CD4-positive, alpha-beta T cell treated with Interleukin-12 subunit alpha and Interleukin-12 subunit beta, for 1 hour (primary cell): ENCODE results near the gene STEAP4.
"Not testable (repeated sequence)": the region's sequence is repeated elsewhere in the genome, so short reads cannot be mapped to it uniquely, and the experiment has no call there.

Experiments
- DNase-seq: peaks from one replicate; pipeline ENCODE4 v3.0.0-alpha.2; 2020

STEAP4 gene

GRCh38 chr7:88311675-88312036, 5.0 kb upstream of the STEAP4 start:
- no peak for DNase-seq

GRCh38 chr7:88310956-88311674, 4.4 kb upstream of the STEAP4 start:
- no peak for DNase-seq

DNA sequence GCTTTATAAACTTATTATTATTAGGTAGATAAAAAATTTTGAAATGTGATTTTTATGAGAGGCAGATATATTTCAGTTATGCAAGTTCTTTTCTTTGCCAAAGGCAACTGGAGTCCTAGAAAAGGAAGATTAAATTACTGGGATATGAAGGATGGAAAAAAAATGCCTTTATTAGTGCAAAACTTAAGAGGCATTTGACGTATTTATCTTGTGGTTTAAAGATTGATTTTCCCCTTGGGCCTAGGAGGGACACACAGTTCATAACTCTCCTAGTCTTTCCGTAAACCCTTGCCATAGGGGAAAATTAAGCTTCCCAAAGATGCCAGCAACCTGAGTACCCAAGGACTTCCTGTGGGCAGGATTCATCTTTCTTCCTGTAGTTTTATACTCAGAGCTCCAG, 3.1 kb upstream of the STEAP4 start:
- DNase-seq = no peak

GRCh38 chr7:88307823-88308222, 1.1 kb upstream of the STEAP4 start:
- DNase-seq = no peak

- no peak for DNase-seq
Measured at GRCh38 chr7:88307412-88307811, 718 bp upstream of the STEAP4 start.

- DNase-seq = no peak
Measured at GRCh38 chr7:88305044-88305443, 1.6 kb downstream of the STEAP4 start.

GRCh38 chr7:88302486-88302885, 4.2 kb downstream of the STEAP4 start:
- no peak for DNase-seq

DNA sequence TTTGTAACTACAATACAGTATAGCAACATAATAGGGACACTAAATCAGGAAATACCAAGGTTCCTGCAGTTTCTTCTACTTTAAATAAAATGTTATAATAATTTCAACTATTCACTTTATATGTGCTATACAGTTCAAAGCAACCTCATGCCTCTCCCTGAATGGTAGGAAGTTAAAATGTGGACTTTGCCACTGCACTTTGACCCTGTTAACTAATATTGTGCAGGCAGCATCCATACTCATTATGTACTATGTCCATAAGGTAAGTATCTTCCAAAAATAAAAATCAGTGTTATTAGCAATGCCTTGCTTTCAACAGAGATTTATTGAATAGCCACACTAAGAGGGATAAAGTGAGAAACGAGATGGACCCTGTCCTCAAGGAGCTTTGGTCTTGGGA, 4.8 kb downstream of the STEAP4 start:
- no peak for DNase-seq

- no peak for DNase-seq
Measured at GRCh38 chr7:88300401-88300945, 6.2 kb downstream of the STEAP4 start.

DNA sequence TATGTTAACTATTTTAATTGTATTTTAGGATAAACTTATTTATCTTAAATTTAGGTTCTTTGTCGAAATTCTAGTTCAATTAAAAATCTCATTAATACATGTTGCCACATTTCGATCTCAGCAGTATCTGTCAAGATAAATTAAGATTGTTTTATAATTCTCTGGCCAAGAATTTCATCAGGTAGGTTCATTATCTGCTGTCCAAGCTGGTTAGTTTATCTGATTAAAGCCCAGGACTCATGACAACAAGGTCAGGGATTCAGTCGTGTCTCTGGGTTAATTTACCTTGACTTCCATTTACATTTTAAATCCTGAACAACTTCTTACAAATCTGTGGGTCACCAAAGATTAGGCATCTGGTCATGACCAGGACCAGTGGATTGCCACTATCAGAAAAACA, 7.6 kb downstream of the STEAP4 start:
- no peak for DNase-seq

GRCh38 chr7:88293866-88294265, 12.8 kb downstream of the STEAP4 start:
- DNase-seq = no peak

GRCh38 chr7:88291398-88292173, 15.1 kb downstream of the STEAP4 start:
- DNase-seq = no peak

DNA sequence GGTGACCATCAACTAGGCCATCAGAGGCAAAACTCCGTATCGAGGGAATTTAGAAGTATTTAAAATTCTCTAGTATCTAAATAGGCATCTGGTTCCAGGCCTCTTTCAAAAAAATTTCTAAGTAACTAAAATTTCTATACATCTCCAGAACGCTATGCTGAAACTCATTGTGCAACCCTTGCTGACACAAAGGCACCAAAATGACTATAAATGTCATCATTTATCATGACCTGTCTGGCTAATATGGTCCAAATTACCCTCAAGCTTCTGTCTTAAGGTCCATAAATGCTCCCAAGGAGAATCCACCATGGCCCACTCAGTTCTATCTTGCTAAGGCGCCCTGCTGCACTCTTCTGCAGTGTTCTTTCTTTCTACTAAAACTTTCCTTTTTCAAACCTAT, 16.2 kb downstream of the STEAP4 start:
- no peak for DNase-seq

DNA sequence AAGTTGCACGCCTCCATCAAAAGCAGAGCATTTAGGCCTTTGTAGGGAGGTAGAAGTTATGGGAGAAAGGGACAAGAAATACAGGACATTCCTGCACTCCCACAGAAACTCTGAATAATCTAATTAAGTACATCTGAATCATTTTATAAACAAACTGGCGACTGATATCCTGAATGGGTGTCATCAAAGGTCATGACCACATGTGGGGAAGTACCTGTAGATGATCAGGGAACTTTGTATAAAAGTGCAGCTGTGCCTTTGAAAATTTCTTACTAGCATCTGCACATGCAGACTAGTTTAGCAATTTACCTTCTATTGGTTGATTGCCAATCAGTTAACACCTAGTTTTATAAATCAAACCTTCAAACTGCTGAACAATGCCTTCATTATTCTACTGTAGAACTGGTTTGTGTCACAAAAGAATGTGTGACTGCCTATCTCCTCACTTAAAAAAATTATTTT, 17.1 kb downstream of the STEAP4 start:
- no peak for DNase-seq

GRCh38 chr7:88281749-88282148, 24.9 kb downstream of the STEAP4 start:
- DNase-seq = no peak

GRCh38 chr7:88280801-88281200, 25.9 kb downstream of the STEAP4 start:
- DNase-seq = no peak

DNA sequence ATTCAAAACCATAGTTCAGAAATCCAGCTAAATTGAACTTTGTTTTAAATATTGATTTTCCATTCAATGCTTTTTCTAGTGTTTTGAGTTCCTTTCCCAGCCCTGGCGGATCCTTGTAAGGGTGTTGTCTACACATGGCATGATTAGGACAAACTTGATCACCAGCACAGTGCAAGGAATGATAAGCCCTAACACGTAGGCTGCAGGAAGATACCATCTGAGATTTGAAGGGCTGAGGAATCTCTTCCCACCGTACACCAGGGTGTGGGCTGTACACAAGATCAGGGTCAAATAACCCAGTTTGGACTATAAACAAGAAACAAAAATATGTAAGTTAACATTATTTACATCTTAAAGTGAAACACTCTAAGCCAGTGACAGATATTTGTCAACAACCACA, 27.4 kb downstream of the STEAP4 start:
- DNase-seq = no peak

DNA sequence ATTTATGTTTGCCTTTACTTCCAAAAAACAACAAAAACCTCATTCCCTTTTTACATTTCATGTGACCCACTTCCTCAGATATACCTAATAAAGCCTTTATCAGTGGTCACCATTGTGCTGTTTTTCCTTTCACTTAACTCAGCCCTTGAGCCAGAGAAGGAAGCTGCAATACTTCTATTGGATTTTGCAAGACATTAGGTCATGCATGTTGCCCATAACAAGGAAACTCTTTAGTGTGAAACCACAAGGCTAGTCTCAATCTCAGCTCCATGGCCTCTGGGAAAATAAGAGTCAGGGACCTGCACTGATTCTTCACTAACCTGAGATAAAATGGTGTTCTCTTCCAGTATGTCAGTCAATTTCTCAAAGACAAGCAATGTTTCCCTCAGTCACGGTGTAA, 27.8 kb downstream of the STEAP4 start:
- DNase-seq = no peak

DNA sequence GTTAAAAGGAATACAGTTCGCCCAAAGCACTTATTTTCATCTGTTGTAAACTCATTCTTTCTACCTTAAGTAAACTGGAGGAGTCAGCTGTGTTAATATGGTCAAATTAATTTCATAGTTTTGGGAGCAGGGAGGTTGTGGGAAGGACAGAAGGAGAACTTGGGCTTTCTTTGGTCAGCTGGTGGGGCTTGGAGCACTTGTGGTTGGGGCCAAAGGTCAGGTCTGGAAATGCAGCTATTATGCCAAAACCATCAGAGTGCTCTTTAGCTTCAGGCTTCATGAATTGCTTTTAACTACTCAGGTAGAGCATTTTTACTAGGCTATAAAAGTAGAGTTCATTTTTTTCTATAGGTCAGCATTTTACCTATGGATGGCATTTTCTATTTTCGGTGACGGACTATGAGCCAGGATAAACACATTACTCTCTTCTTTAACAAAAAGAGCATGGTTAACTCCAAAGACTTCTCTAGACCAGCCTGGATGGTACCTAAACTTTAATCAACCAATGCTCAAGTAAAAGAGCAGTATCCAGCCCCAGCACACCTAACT, 30.0 kb downstream of the STEAP4 start:
- DNase-seq = no peak

- DNase-seq = not testable (repeated sequence)
Measured at GRCh38 chr7:88274856-88275255, 31.8 kb downstream of the STEAP4 start.

DNA sequence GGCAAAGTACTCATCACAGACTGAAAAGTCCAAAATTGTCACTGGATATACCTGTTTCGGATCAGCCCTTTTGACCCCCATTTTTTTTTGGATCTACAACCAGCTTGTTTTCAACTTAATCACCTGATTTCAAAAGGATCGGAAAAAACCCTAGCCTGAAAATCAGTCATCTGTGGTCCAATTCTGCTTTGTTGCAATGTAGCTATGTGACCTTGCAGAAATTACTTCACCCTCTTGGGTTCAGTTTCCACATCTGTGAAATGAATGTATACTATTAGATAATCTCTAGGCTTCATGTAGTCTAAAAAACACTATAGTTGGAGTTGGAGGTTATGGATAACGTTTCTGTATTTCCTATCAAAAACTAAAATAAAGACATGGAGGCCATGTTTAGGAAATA, 37.1 kb downstream of the STEAP4 start:
- no peak for DNase-seq

DNA sequence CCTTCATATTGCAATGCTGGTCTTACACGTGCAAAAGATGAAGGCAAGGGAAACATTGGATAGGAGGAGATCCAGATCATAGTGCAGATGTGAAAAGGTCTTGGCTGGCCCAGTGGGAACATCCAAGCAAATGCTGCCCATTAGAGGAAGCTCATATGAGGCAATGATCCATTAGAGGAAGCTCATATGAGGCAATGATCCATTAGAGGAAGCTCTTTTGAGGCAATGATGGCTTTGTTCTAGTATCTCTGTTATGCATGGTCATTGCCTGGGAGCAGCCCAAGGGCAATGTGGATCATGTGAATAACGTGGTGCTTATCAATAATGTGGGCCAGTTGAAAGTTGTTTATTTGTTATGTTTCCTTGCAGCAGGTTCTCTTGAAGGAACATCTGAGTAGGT, 37.8 kb downstream of the STEAP4 start:
- DNase-seq = no peak

GRCh38 chr7:88268051-88268450, 38.6 kb downstream of the STEAP4 start:
- DNase-seq = no peak

- DNase-seq = no peak
Measured at GRCh38 chr7:88267421-88267820, 39.3 kb downstream of the STEAP4 start.
